DMS53 treated with DMSO at 0.1 percent for 48 hours (cell line): Measurements from ENCODE around the gene ELOVL4.
A peak's percentile ranks its signal among the peaks of the same experiment; 100 is the strongest.

ENCODE experiments used
- DNase-seq: peaks from one replicate; lab custom pipeline; 2025; ENCODE audit not compliant: unreplicated experiment; lab: John Stamatoyannopoulos, UW

Gene ELOVL4

GRCh38 chr6:79913369-79913768, 34.0 kb downstream of the ELOVL4 start:
- DNase-seq: no peak

- no peak for DNase-seq
These were observed 35.4 kb downstream of the ELOVL4 start for GRCh38 chr6:79911992-79912391.

- no peak for DNase-seq
These were observed 37.8 kb downstream of the ELOVL4 start for GRCh38 chr6:79909517-79909916.

- DNase-seq: no peak
These were observed 45.3 kb downstream of the ELOVL4 start for GRCh38 chr6:79902046-79902445.

GRCh38 chr6:79898076-79898475, 49.3 kb downstream of the ELOVL4 start:
- DNase-seq: no peak

GRCh38 chr6:79896075-79896449, 51.3 kb downstream of the ELOVL4 start:
- DNase-seq: no peak

GRCh38 chr6:79895382-79896074, 51.8 kb downstream of the ELOVL4 start:
- no peak for DNase-seq

- DNase-seq: no peak
These were observed 52.4 kb downstream of the ELOVL4 start for GRCh38 chr6:79894939-79895338.

- DNase-seq: no peak
These were observed 58.8 kb downstream of the ELOVL4 start for GRCh38 chr6:79888587-79888986.

- DNase-seq: no peak
These were observed 69.1 kb downstream of the ELOVL4 start for GRCh38 chr6:79878142-79878748.

- no peak for DNase-seq
These were observed 72.7 kb downstream of the ELOVL4 start for GRCh38 chr6:79874531-79875134.

GRCh38 chr6:79872986-79873385, 74.4 kb downstream of the ELOVL4 start:
- no peak for DNase-seq

- DNase-seq: peak; percentile 17
These were observed 75.0 kb downstream of the ELOVL4 start for GRCh38 chr6:79872303-79872702.

- DNase-seq: peak; percentile 70
These were observed 77.7 kb downstream of the ELOVL4 start for GRCh38 chr6:79869600-79870084.

GRCh38 chr6:79869184-79869583, 78.2 kb downstream of the ELOVL4 start:
- DNase-seq: no peak

- peak; percentile 70 for DNase-seq
These were observed 79.1 kb downstream of the ELOVL4 start for GRCh38 chr6:79868098-79868722.
